Hepatocyte (in vitro differentiated cells): ENCODE measurements around the gene NXPE3.

Experiments
- CTCF ChIP-seq: fragments of 200-600 bp; sonication (generic); IDR thresholded peaks from 2 replicates; pipeline ENCODE4 v1.5.1; 2016; ENCODE audit warnings: antibody characterized with exemption, mild to moderate bottlenecking; ENCODE audit not compliant: poor library complexity
- EZH2phosphoT487 ChIP-seq: fragments of 200-600 bp; sonication (generic); IDR thresholded peaks from one replicate; pipeline ENCODE4 v1.6.1; 2018; ENCODE audit warnings: antibody characterized with exemption, mild to moderate bottlenecking, low read depth, moderate library complexity; ENCODE audit not compliant: unreplicated experiment, severe bottlenecking

- no peak for TF ChIP-seq CTCF
- no peak for TF ChIP-seq EZH2phosphoT487
Observed at GRCh38 chr3:101851850-101852714, 73.1 kb downstream of the NXPE3 start.
